EL (cell line): Measurements from ENCODE around the gene ADAMTSL1.

Source experiments
- DNase-seq: peaks from one replicate; pipeline ENCODE4 v3.0.0-alpha.2; 2016

ADAMTSL1 gene, protein sequence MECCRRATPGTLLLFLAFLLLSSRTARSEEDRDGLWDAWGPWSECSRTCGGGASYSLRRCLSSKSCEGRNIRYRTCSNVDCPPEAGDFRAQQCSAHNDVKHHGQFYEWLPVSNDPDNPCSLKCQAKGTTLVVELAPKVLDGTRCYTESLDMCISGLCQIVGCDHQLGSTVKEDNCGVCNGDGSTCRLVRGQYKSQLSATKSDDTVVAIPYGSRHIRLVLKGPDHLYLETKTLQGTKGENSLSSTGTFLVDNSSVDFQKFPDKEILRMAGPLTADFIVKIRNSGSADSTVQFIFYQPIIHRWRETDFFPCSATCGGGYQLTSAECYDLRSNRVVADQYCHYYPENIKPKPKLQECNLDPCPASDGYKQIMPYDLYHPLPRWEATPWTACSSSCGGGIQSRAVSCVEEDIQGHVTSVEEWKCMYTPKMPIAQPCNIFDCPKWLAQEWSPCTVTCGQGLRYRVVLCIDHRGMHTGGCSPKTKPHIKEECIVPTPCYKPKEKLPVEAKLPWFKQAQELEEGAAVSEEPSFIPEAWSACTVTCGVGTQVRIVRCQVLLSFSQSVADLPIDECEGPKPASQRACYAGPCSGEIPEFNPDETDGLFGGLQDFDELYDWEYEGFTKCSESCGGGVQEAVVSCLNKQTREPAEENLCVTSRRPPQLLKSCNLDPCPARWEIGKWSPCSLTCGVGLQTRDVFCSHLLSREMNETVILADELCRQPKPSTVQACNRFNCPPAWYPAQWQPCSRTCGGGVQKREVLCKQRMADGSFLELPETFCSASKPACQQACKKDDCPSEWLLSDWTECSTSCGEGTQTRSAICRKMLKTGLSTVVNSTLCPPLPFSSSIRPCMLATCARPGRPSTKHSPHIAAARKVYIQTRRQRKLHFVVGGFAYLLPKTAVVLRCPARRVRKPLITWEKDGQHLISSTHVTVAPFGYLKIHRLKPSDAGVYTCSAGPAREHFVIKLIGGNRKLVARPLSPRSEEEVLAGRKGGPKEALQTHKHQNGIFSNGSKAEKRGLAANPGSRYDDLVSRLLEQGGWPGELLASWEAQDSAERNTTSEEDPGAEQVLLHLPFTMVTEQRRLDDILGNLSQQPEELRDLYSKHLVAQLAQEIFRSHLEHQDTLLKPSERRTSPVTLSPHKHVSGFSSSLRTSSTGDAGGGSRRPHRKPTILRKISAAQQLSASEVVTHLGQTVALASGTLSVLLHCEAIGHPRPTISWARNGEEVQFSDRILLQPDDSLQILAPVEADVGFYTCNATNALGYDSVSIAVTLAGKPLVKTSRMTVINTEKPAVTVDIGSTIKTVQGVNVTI (N-terminal part only)

DNA sequence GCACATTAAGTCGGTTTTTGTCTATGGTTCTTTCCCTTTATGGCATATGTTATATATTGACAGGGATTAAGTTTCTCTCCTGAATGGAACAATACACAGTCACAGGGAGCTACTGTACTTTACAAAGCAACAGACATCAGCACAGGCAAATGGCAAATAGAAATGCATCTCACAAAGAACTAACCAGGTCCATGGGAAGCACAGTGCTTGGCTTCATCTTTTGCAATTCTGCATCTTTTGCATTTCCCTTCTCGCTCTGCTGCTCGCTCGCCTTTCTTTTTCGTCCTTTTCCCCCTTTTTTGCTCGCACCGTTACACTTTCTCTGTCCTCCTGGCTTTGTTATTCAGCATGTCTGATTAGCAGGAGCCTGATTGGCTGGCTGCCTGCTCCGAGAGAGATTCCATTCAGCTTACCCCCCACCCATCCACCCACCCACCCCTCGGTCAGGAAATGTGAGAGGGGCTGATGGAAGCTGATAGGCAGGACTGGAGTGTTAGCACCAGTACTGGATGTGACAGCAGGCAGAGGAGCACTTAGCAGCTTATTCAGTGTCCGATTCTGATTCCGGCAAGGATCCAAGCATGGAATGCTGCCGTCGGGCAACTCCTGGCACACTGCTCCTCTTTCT is at the start of gene ADAMTSL1:
TSS of gene ADAMTSL1 (plus strand) at position 502 of the 628 bp plus-strand sequence. CDS start at position 582, 80 bp downstream.
- DNase-seq, result peak; percentile 90

DNA sequence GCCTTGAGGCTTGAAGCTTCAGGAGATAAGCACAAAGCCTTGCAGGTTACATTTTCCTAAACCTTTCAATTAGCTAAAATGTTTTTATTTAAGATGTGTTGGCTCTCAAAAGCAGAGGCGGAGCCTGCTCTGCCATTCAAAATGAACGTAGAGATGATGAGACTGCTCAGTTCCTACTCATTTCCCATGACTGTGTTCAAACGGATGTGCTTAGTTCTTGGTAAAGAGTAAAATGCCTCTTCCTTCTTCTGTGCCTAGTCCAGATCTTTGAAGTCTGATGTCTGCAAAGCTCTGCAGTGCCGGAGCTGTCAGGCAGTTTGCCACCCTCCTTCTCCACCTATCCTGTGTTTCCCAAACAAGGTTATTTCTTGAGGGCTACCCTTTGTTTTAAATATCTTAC is 46.3 kb upstream of the ADAMTSL1 start:
- DNase-seq, result no peak

DNA sequence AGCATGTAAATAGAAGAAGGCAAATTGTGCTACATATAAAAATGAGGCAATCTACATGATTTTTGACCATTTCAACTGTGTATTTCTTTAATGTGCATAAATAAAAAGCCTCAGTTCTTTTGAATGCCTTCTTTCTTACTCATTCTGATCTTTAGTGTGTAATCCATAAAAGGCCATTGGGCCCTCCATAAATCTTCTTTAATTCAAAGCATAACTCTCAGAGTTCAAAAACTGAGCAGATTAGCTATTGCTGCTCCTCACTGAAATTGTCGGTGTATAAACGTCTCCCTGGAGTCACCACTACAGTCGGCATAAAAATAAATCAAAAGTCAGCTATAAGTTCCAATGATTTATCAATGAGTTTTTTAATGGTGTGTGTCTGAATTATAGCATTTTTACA is 45.3 kb upstream of the ADAMTSL1 start:
- DNase-seq, result peak; percentile 43

DNA sequence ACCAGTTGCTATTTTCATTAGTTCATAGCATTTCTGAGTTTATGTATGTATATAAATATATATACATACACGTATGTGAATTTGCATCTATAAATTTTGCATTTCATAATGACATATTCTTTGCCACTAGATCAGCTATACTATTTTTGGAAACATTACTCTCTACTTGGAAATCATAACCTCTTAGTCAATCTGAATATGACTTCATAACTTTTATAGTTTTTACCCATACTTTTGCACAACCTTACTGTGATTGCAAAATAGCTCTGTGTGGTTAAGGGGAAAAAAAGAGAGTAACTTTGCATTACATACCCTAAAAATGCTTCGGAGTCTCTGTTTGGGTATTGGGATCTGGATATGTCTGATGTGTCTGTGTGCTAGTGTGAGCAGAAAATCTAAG is 44.9 kb upstream of the ADAMTSL1 start:
- DNase-seq, result peak; percentile 54

DNA sequence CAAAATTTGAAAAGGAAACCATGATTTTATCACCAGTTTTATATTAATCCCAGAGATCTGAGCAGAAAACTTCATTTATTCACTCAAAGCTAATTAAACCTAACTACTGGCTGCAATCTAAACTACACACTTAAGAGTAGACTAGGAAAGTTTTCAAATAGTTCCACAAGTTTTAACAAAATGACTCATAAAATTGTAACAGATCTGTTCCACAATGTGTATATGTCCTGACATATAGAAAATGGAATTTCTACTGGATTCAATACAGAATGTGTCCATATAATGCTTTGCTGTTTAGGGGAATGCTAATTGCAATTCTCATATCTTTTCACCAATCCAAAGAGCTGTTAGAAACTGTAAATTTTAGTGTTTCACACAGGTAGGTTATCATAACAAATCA is 40.3 kb upstream of the ADAMTSL1 start:
- no peak for DNase-seq

DNA sequence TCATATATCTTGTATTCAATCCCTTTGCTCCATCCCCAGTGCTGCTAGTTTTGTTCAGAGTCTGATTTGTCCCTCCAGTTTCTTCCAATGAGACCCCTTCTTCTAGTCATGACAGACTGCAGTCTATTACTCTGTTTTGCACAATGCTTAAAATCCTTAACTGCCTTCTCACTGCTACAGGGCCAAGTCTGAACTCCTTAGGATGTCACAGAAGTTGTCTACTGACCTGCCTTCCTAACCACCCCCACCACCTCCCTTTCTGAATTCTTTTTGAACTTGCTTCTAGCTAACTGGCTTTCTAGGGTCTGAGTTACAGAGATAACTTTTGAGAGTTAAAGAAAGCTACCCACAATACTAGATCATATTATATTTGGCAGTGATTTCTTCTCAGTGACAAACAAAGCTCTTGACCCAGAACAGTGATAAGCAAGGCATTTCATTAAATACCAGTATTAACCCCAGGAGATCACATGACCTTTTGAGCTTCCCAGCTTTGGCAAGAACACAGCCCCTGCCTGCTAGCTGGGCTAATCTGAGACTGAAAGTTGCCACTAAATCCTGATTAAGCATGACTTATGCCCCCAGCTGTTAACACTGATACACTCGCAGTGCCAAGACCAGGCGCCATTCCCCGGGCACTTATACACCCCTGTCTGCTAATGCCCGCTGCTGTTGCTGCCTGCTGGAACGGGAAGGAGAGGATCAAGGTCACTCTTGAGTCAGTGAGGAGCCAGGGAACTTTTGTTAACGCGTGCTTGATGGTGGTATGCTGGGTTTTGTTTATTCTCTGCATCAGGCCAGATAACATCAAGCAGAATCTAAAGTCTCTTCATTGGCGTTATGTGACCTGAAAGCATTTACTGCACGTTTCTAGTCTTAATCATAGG is 36.4 kb upstream of the ADAMTSL1 start:
- peak; percentile 85 for DNase-seq

DNA sequence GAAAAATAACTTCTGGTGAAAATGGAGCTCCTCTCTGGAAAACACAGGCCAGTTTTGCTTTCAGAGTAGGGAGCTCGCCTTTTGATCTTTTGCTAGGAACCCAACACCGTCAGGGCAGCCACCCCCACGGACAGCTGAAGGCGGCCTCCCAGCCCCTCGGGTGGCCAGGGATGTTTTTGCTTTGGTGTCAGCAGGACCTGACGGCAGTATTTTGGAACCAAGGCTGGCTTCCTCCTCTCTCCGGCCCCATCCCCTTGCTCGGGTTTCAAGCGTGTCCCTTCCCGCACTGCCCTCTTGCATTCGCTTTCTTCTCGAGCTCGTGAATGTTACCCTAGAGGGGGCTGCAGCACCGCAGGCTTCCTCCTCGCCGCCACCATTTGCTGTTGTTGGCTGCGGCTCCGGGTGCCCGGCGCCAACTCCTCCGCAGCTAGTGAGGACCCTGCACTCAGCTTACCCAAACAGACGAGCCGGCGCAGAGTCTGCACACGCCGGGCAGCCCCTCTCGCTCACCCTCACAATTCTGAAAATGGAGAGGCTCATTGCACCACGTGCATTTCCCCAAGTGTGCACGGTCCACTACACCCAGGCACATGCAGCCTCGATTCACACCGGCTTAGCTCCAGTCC is 35.5 kb upstream of the ADAMTSL1 start:
- DNase-seq, result peak; percentile 74

DNA sequence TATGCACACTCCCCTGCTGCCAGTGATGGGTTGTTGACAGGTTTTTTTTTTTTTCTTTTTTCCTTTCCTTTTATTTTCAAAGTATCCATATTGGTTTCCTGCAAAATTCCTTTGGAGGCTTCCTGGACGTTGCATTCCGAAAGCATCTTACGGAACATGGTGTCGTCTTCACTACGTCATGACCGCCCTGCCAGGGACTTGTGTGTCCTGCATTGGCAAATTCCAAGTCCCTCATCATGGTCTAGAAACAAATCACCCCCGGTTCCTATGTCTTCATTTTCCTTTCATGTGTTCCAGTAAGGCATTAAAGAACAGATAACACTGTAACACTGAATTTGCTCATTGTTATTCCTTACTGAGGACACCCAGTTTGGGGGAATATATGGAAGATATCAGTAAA is 35.0 kb upstream of the ADAMTSL1 start:
- no peak for DNase-seq

DNA sequence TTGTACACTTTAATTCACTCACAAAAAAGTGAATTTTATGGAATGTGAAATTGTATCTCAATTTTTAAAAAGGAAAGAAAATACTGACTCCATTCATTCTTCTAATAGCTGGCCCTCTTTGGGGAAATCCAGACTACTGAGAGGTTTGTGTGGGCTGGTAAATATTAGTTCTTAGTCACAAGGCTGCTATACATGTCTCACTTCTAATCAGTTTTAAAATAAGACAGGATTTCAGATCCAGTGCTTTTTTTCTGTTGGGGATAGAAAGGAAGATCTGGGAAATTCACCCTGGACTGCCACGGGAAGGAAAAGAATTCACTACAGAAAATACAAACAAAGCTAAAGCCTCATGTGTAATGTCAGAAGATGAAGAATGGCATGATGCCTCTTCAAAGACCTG is 32.7 kb upstream of the ADAMTSL1 start:
- no peak for DNase-seq

DNA sequence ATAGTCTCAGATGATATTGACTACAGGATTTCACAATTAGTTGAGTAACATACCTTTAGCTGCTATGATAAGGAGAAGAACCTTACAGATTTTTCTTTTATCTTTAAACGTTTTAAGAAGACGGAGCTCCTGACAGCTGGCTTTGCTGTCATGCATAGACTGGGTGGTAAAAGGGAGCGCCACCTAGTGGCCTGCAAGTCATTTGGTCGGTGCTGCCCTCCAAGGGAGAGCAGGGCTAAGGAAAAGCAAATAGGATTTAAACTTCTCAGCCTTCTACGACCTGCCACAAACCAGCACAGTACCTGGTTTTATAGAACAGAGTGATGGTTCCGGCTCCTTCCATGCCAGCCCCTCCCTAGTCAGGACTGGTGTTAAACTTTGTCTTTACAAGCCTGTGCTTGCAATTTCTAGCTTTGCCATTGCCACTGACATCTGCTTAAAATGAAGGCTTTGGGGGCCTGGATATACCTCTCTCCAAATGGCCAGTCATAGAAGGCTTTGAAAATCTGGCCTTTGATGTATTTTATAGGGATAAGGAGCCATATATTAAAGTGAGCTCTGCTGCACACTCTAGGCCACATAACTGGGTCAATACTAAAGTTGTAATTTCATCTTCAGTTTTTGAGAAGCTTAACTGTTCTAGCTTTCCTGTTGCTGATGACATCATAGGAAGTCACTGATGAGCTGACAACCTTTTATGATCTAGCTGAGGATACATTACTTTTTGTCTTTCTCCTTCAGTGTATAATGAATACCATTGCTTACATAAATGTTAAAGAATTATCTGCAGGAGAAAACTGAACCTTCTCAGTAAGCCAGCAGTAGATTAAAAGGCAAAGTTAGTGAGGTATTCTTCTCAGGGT is 31.1 kb upstream of the ADAMTSL1 start:
- DNase-seq, result peak; percentile 79

DNA sequence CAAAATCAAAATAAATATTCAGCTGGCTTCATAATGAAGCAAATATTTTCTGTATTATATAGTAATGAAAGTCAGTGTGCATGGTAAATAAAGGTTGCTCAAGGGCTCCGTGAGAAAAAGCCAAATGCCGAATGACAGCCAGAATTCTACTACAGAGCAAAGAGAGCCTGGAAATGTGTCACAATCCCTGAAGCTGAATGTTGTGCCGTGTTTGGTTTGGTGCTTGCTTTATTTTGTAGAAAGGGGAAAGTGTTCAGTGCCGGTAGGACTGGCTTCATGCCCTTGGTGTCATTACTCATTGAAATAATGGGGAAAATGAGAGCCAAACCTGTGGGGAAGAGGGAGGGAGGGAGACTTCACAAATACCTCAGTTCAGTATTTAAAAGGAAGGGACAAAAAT is 26.8 kb upstream of the ADAMTSL1 start:
- no peak for DNase-seq

DNA sequence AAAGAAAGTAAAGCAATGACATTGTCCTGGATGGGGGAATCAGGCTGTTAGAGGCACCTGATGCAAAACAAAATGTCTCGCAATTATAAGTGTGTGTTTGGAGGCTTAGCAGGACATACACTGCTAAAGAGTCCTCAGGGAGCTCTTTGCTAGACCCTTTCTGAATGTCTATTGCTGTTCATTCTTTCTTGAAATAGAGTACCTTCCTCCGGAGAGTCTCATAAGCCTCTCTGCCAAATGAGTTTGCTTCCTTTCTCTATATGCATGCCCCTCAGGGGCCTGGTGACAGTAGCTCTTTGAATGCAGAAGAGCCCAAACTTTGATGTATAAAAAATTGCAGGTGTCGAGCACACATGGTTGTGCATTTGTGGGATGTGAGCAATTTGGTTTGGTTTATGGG is 26.4 kb upstream of the ADAMTSL1 start:
- DNase-seq, result no peak

DNA sequence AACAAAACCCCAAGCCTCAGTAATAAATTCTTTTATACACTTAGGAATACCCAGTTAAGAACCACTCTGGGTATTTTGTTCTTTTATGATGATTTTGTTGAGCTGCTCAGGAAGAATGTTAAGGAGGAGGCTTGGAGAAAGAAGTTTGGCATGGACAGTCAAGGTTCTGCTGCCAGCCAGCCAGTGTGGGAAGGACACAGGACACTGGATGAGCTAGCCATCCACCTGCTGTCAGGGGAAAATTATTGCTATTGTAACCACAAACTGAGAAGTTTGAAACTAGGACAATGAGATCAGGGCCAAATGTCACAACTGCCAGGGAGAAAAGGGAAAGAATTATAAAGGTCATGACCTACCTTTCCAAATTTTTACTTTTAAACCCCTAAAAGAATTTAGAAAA is 25.9 kb upstream of the ADAMTSL1 start:
- DNase-seq, result no peak

DNA sequence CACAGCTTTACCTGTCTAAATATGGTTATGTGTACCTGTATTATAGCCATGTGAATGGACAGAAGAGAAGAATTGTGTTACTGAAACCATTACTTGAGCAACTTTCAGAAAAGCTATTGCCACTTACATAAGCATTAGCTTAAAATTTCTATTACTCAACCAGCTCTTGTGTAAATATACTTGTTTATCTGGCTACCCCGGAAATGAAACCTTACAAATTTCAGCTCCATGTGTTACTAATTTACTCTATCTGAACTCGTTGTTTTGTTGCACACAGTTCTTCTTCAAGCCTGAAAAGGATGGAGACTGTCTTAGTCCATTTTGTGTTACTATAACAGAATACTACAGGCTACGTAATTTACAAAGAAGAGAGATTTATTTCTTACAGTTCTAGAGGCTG is 22.5 kb upstream of the ADAMTSL1 start:
- no peak for DNase-seq

DNA sequence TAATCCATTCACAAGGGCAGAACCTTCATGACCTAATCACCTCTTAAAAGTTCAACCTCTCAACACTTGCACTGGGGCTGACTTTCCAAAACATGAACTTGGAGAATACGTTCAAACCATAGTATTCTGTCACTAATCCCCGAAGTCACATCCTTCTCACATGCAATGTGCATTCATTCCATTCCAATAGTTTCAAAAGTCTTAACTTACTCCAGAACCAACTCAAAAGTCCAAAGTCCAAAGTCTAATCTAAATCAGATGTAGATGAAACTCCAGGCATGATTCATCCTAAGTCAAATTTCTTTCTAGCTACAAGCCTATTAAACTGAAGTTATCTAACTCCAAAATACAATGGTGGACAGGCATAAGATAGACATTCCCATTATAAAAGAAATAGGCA is 21.7 kb upstream of the ADAMTSL1 start:
- DNase-seq, result no peak

DNA sequence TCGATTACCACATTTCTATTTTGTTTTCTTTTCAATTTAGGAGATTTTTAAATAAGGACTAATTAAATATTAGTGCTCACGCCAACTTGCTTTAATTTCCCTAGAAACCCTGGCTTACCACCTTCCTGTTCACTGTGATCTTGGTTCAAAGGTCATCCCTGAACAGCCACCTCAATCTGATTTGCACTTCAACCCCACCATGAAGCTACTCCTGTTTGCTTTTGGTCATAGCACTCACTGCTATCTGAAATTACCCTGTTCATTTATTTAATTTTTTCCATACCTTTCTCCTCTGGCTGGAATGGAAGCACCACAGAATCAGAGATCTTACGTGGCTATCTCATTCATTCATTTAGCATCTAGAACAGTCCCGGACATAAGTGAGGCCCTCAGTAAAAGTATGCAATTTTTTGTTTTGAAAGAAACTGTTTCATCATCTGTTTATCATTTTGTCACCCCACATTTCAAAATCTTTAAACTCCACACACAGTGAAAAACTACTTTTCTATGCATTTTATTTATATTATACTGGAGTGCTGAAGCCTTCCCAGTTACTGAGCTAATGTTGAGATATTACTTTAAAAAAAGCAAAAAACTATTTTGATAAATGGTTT is 17.2 kb upstream of the ADAMTSL1 start:
- no peak for DNase-seq

DNA sequence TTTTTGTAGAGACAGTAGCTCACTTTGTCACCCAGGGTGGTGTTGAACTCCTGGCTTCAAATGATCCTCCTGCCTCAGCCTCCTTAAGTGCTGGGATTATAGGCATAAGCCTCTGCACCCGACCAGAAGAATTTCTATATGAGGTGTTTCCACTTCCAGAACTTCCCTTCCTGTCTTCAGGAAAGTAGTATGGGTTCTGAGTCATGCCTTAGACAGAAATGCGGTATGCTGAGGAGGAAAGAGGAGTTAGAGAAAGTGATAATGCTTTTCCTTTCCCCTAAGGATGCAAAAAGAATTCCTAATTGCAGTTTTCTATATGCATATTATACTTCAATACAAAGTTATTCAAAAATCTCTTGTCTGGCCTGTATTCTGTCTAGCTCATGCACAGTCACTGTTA is 16.4 kb upstream of the ADAMTSL1 start:
- peak; percentile 60 for DNase-seq

DNA sequence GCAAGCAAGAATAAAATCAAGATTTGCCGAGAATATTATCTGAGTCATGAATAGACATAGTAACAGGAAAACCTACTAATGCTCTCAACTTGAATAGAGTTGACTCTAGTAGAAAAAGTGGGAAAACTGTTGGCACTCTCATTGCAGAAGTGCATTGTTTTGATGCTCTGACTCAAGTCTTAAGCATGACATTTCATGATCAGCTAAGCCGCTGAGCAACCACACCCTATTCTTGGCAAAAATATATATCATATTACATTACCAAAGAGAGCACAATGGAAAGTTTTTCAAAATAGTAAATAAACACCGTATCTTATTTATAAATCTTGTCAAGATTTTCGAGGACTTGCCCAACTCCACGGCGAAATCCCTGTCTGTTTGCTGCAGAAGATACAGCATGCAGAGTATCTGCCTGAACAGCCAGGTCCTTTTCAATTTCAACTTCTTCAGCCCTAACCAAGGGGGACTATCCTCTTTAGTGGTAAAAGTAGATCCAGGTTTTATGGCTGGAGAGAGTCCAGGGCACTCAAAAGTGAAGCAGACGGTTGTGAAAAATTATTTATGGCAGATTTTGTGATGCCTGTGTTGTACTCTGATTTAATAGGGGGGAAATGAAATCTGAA is 13.9 kb upstream of the ADAMTSL1 start:
- peak; percentile 89 for DNase-seq

DNA sequence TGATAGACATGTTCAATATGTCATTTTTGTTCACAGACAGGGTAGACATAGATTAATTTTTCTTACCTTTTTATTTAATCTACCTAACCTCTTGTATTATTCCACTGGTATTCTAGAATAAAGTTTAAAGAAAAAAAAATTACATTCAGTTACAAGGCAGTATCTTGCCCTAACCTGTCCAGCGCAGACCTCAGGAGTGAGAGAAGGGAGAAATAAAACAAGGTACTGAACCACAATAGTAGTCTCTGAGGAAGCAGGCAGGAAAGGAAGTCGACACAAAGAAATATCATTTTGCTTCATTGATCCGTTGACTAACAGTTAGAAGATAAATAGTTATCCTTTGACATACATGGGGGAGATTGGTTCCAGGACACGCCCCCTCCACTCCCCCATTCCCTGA is 12.5 kb upstream of the ADAMTSL1 start:
- DNase-seq, result no peak
